ENCODE measurements around the gene GREM1.

DNA sequence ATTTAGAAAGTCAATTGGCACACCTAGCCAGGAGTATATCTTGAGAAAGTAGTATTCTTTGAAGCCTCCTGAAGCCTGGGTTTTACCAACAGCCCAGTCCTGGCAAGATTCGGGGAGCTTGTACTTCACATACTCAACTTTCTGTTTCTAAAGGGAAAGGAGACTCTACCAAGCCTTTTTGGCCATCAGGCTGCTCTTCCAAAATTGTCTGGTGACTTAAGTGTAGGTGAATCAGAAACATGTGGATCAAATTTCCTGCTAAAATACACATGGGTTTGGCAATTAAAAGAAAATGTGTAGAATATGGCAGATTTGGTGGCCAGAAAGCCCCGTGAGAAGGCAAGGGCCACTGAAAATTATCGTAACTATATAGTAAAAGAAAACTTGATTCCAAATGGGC, 15.9 kb upstream of the GREM1 start:
- TF ChIP-seq CTCF (conservative IDR thresholded peaks at IDR 0.05; ENCODE audit: low read depth, low read length) (no peak), POLR2A (IDR thresholded peaks at IDR 0.05; ENCODE audit: low read depth, low read length) (no peak), BHLHE40 (IDR thresholded peaks at IDR 0.05; ENCODE audit: low read depth, low read length) (no peak), CHD1 (IDR thresholded peaks at IDR 0.05; ENCODE audit: low read depth, low read length) (no peak), RAD21 (IDR thresholded peaks at IDR 0.05; ENCODE audit: low read length) (no peak), SMC3 (IDR thresholded peaks at IDR 0.05; ENCODE audit: low read depth, low read length) (no peak)
- TF ChIP-seq, protein P1, sequence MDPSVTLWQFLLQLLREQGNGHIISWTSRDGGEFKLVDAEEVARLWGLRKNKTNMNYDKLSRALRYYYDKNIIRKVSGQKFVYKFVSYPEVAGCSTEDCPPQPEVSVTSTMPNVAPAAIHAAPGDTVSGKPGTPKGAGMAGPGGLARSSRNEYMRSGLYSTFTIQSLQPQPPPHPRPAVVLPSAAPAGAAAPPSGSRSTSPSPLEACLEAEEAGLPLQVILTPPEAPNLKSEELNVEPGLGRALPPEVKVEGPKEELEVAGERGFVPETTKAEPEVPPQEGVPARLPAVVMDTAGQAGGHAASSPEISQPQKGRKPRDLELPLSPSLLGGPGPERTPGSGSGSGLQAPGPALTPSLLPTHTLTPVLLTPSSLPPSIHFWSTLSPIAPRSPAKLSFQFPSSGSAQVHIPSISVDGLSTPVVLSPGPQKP (IDR thresholded peaks at IDR 0.05; ENCODE audit: borderline replicate concordance, low read depth, low read length), result no peak
